Measurements from ENCODE around the gene SOX18.

DNA sequence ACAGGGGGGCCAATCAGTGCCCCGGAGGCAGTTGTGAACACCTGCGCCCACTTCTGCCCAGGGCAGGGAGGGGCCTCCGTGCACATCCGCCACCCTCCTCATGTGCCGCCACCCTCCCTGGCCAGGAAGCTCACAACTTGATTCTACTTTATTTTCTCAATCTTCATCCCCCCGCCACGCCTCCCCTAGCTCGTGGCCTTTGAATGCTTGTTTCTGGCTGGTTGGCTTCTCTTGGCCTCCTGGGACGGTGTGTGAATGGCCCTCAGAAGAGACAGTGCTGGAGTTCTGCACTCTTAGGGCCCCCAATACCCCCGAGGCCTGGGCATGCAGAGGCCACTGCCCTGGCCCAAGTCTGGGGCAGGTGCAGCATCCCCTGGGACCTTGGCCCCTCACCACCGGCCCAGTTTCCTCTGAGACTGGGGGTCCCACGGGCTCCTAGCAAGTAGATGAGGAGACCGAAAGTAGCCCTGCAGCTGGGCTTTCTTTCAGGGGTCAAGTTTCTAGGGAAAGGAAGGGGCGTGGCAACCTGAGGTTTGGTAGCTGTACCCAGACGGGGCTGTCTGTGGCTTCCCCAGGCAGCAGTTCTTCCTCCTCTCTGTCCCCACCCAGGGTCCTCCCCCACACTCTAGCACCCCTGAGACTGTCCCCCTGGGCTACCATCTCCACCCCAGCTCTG is 28.6 kb upstream of the SOX18 start:
- TF ChIP-seq, protein P1, sequence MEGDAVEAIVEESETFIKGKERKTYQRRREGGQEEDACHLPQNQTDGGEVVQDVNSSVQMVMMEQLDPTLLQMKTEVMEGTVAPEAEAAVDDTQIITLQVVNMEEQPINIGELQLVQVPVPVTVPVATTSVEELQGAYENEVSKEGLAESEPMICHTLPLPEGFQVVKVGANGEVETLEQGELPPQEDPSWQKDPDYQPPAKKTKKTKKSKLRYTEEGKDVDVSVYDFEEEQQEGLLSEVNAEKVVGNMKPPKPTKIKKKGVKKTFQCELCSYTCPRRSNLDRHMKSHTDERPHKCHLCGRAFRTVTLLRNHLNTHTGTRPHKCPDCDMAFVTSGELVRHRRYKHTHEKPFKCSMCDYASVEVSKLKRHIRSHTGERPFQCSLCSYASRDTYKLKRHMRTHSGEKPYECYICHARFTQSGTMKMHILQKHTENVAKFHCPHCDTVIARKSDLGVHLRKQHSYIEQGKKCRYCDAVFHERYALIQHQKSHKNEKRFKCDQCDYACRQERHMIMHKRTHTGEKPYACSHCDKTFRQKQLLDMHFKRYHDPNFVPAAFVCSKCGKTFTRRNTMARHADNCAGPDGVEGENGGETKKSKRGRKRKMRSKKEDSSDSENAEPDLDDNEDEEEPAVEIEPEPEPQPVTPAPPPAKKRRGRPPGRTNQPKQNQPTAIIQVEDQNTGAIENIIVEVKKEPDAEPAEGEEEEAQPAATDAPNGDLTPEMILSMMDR (IDR thresholded peaks at IDR 0.05), result no peak
- no peak for TF ChIP-seq POLR2A (IDR thresholded peaks at IDR 0.05)

All from thyroid gland (tissue), 4 donors.